HepG2 (cell line): Measurements from ENCODE around the gene HLA-G. TPM values are rescaled to one million over a fixed set of nuclear protein-coding genes. Genes with fewer than 3 reads are reported as not detected.

Experiments used
- ATAC-seq: fragments of 200-7000 bp; cut with Tn5 transposase; 3 replicates; pipeline ENCODE4 v1.9.1; 2020; ENCODE audit warnings: mild to moderate bottlenecking, moderate library complexity
- BruUV-seq: library from RNA; stranded (reverse); fragments of 400-500 nt; replicated peaks from 2 replicates; lab custom pipeline; 2021; lab: Mats Ljungman, UMichigan
- CTCF ChIA-PET: fragments of 300-600 bp; formaldehyde crosslinking; extraction: SDS; loops from one replicate; lab custom pipeline; 2021; ENCODE audit warnings: low total read pairs, inconsistent platforms, low intra/inter-chr PET ratio; lab: Yijun Ruan, JAX
- POLR2A ChIA-PET: fragments of 350-600 bp; sonication (Branson Sonifier 250); formaldehyde crosslinking; loops from one replicate; lab custom pipeline; 2020; ENCODE audit warnings: antibody characterized with exemption, inconsistent platforms; lab: Yijun Ruan, JAX
- DNase-seq: peaks from one replicate; pipeline ENCODE4 v3.0.0-alpha.2; 2015; ENCODE audit warnings: low spot score
- FAIRE-seq: peaks from 3 replicates; lab custom pipeline; 2011; peaks lifted over from hg19 to GRCh38; lab: Jason Lieb, UNC
- H2AFZ ChIP-seq: one replicate; pipeline ENCODE4 v1.6.1; 2011; ENCODE audit warnings: low read length, inconsistent platforms
- H3K27ac ChIP-seq: fragments of 300-600 bp; 3 replicates; pipeline ENCODE4 v1.8.0; 2011; ENCODE audit warnings: mixed run types, mild to moderate bottlenecking, mixed read lengths, low read length, inconsistent platforms; ENCODE audit not compliant: insufficient read depth; ENCODE audit errors: extremely low read length
- H3K27me3 ChIP-seq, 2 experiments: fragments of 200-600 bp in 1 of 2; 2 replicates in 1 of 2; 3 replicates in 1 of 2; pipeline versions ENCODE4 v1.6.0 to v1.8.0; 2011; ENCODE audit warnings: low read length in 2 of 2, mild to moderate bottlenecking in 2 of 2, moderate library complexity in 2 of 2, inconsistent platforms in 1 of 2; ENCODE audit not compliant: insufficient read depth in 2 of 2, control insufficient read depth in 1 of 2
- H3K36me3 ChIP-seq, 2 experiments: fragments of 200-600 bp in 1 of 2; replicated peaks in 1 of 2; 2 replicates in 1 of 2; 3 replicates in 1 of 2; pipeline versions ENCODE4 v1.5.1 to v1.8.0; 2011; ENCODE audit warnings: low read length in 2 of 2, inconsistent platforms in 1 of 2; ENCODE audit not compliant: insufficient read depth in 2 of 2, control insufficient read depth in 1 of 2
- H3K4me1 ChIP-seq: 2 replicates; pipeline ENCODE4 v1.5.1; 2012; ENCODE audit warnings: low read length, inconsistent platforms; ENCODE audit not compliant: insufficient read depth
- H3K4me2 ChIP-seq: 2 replicates; pipeline ENCODE4 v1.6.0; 2011; ENCODE audit warnings: low read depth, low read length, inconsistent platforms
- H3K4me3 ChIP-seq, 3 experiments: fragments of 200-600 bp in 1 of 3; sonication (generic), shearing (Covaris generic) in 1 of 3; replicated peaks in 1 of 3; 2 replicates each; pipeline ENCODE4 v1.5.1; 2011 to 2016; ENCODE audit warnings: low read length in 3 of 3, inconsistent platforms in 2 of 3, low read depth in 2 of 3, mild to moderate bottlenecking in 2 of 3, control low read depth in 1 of 3, mixed read lengths in 1 of 3; ENCODE audit not compliant: insufficient read depth in 1 of 3
- H3K79me2 ChIP-seq: one replicate; pipeline ENCODE4 v1.6.1; 2011; ENCODE audit warnings: low read length, inconsistent platforms; ENCODE audit not compliant: insufficient read depth
- H3K9ac ChIP-seq: 2 replicates; pipeline ENCODE4 v1.6.0; 2011; ENCODE audit warnings: mild to moderate bottlenecking, low read depth, low read length, inconsistent platforms; ENCODE audit not compliant: insufficient read depth
- H3K9me3 ChIP-seq: 2 replicates; pipeline ENCODE4 v1.5.1; 2012; ENCODE audit warnings: mild to moderate bottlenecking, low read length
- H4K20me1 ChIP-seq: 2 replicates; pipeline ENCODE4 v1.6.0; 2011; ENCODE audit warnings: inconsistent platforms, mild to moderate bottlenecking, low read length, moderate library complexity; ENCODE audit not compliant: insufficient read depth
- FOXA3 ChIP-seq: IDR thresholded peaks from 2 replicates; pipeline ENCODE4 v1.6.1; 2016; ENCODE audit warnings: missing genetic modification reagents, missing compliant biosample characterization
- NFAT5 ChIP-seq: sonication (generic); formaldehyde crosslinking; IDR thresholded peaks from 2 replicates; pipeline ENCODE4 v1.4.0; 2020; ENCODE audit warnings: missing genetic modification reagents
- NFRKB ChIP-seq: fragments of 450-650 bp; IDR thresholded peaks from 2 replicates; pipeline ENCODE4 v1.6.1; 2017
- PHF20 ChIP-seq: sonication (generic); formaldehyde crosslinking; IDR thresholded peaks from 2 replicates; pipeline ENCODE4 v1.5.0; 2020; ENCODE audit warnings: mild to moderate bottlenecking, missing genetic modification reagents
- REST ChIP-seq, 2 experiments: IDR thresholded peaks; 2 replicates each; pipeline ENCODE4 v1.6.1; 2011 to 2012; ENCODE audit warnings: low read length in 2 of 2, borderline replicate concordance in 1 of 2, low read depth in 1 of 2, mild to moderate bottlenecking in 1 of 2, moderate library complexity in 1 of 2
- ZNF292 ChIP-seq: sonication (generic); formaldehyde crosslinking; IDR thresholded peaks from 2 replicates; pipeline ENCODE4 v1.8.1; 2022; ENCODE audit warnings: mild to moderate bottlenecking, low read depth, missing genetic modification reagents, borderline replicate concordance
- ZNF30 ChIP-seq: sonication (generic); formaldehyde crosslinking; IDR thresholded peaks from 2 replicates; pipeline ENCODE4 v1.5.0; 2020; ENCODE audit warnings: mild to moderate bottlenecking, missing genetic modification reagents
- ZNF451 ChIP-seq: sonication (generic); formaldehyde crosslinking; IDR thresholded peaks from 2 replicates; pipeline ENCODE4 v1.5.0; 2020; ENCODE audit warnings: mild to moderate bottlenecking, missing genetic modification reagents
- ZNF607 ChIP-seq: sonication (generic); formaldehyde crosslinking; IDR thresholded peaks from 2 replicates; pipeline ENCODE4 v1.5.1; 2020; ENCODE audit warnings: missing genetic modification reagents, mild to moderate bottlenecking, borderline replicate concordance
- ZNF639 ChIP-seq: conservative IDR thresholded peaks from 2 replicates; pipeline ENCODE4 v1.6.1; 2018; ENCODE audit warnings: missing genetic modification reagents
- WGBS: methylation state at CpG from one replicate; pipeline ENCODE4 v1.1.6; 2017; ENCODE audit warnings: low lambda C conversion rate; 5-methylcytosine and 5-hydroxymethylcytosine counted together
- in situ Hi-C: cut with HindIII; loops from 2 replicates; pipeline ENCODE4 v1.10.0; 2017; ENCODE audit warnings: low pct_unique_long_range_greater_than_20kb; ENCODE audit not compliant: extremely low pct_ligation_motif_present
- intact Hi-C: fragments of 100-400 bp; cut with micrococcal nuclease; formaldehyde crosslinking; loops from one replicate; pipeline ENCODE4 v1.10.0; 2022; ENCODE audit not compliant: unreplicated experiment
- polyA plus RNA-seq, 8 experiments: library from polyadenylated mRNA; depleted of rRNA in 3 of 8; stranded (reverse) in 7 of 8; unstranded in 1 of 8; fragments of >200 nt; fragmentation: Illumina TruSeq in 4 of 8; extraction: Trizol in 4 of 8; gene quantifications; 2 replicates each; pipeline versions ENCODE4 v1.2.1 to v1.2.3, GENCODE V29; 2011 to 2016; ENCODE audit warnings: low read depth in 4 of 8, missing spikeins in 1 of 8, mixed read lengths in 1 of 8; ENCODE audit not compliant: insufficient read depth in 1 of 8
- total RNA-seq, 5 experiments: library from RNA; depleted of rRNA; stranded (reverse); fragments of >200 nt; fragmentation: Illumina TruSeq; extraction: Trizol; gene quantifications; 2 replicates each; pipeline ENCODE4 v1.2.3, GENCODE V29; 2016; ENCODE audit warnings: low read depth in 1 of 5

The HLA-G gene
- total and polyA plus RNA-seq, 2 of the 13 experiments (the other 11 are each of a cell fraction or from before 2014, with no cell fraction given): 0.29 to 0.30 TPM

- Histone ChIP-seq H3K4me2 (no peak overlapping the region), H3K4me1 (no peaks in the 10 kb centered on the region), H2AFZ (no peak overlapping the region), H3K9me3 (peaks cover 6% of the 10 kb centered on the region; the same call in 1 of the 2 replicates), H3K4me3 (no peak overlapping the region), H3K27me3 (peaks cover 0 to 13% of the 10 kb centered on the region in 2 experiments; a peak in 4 of 5 replicates), H3K79me2 (no peaks in the 10 kb centered on the region), H4K20me1 (no peaks in the 10 kb centered on the region), H3K36me3 (no peaks in the 10 kb centered on the region), H3K27ac (no peak overlapping the region), H3K9ac (no peak overlapping the region)
- ATAC-seq (peak; percentile 59), FAIRE-seq (no peak), DNase-seq (no peak)
- ChIA-PET POLR2A (interaction anchor here (0.6 kb wide), 1 partner anchor 150 kb away, joined by 7 read pairs; no protein-coding TSS in a partner anchor), CTCF (no interaction called here)
- intact Hi-C loops (no loop called here), in situ Hi-C loops (no loop called here)
- 5% methylated on average over 3 of the region's 3 CpGs for WGBS
- no TSS peak for BruUV-seq
- TF ChIP-seq ZNF639 (no peak), PHF20 (CRISPR knock-in tag) (no peak), NFRKB (no peak), NFAT5 (CRISPR knock-in tag) (no peak), FOXA3 (CRISPR knock-in tag) (no peak), ZNF451 (CRISPR knock-in tag) (no peak), ZNF292 (CRISPR knock-in tag) (no peak), ZNF607 (CRISPR knock-in tag) (no peak), REST (IDR thresholded peaks at IDR 0.05; ENCODE audit: borderline replicate concordance in 1 of 2, low read depth in 1 of 2, low read length in 2 of 2) (no peak), ZNF30 (CRISPR knock-in tag) (no peak)
Observed at GRCh38 chr6:29791162-29791561, 36.5 kb upstream of the HLA-G start.
